HepG2 (cell line): ENCODE measurements around the gene GRM2. TPM values are rescaled to one million over a fixed set of nuclear protein-coding genes. Genes with fewer than 3 reads are reported as not detected.

Source experiments
- AGO1 ChIP-seq: fragments of 200-400 bp; formaldehyde crosslinking; IDR thresholded peaks from 2 replicates; pipeline ENCODE4 v1.6.1; 2017; ENCODE audit warnings: mild to moderate bottlenecking, low read depth, low read length, moderate library complexity; ENCODE audit not compliant: poor library complexity, severe bottlenecking
- ARNTL ChIP-seq: sonication (generic); formaldehyde crosslinking; IDR thresholded peaks from 2 replicates; pipeline ENCODE4 v1.4.0; 2020; ENCODE audit warnings: mild to moderate bottlenecking, missing genetic modification reagents
- NCOR1 ChIP-seq: fragments of 200-600 bp; sonication (generic); IDR thresholded peaks from 2 replicates; pipeline ENCODE4 v1.7.0; 2017; ENCODE audit warnings: antibody characterized with exemption, low read length, borderline replicate concordance
- NFE2L1 ChIP-seq: sonication (generic); formaldehyde crosslinking; IDR thresholded peaks from 2 replicates; pipeline ENCODE4 v1.4.0; 2020; ENCODE audit warnings: missing genetic modification reagents, mild to moderate bottlenecking, borderline replicate concordance
- PAXIP1 ChIP-seq: sonication (generic); formaldehyde crosslinking; conservative IDR thresholded peaks from 2 replicates; pipeline ENCODE4 v1.4.0; 2020; ENCODE audit warnings: mild to moderate bottlenecking, missing genetic modification reagents, moderate library complexity
- SNAPC4 ChIP-seq: sonication (generic); formaldehyde crosslinking; IDR thresholded peaks from 2 replicates; pipeline ENCODE4 v1.4.0; 2020; ENCODE audit warnings: mild to moderate bottlenecking, missing genetic modification reagents
- ZBTB8A ChIP-seq: sonication (generic); formaldehyde crosslinking; IDR thresholded peaks from 2 replicates; pipeline ENCODE4 v1.4.0; 2020; ENCODE audit warnings: mild to moderate bottlenecking, low read depth, missing genetic modification reagents, borderline replicate concordance
- ZNF10 ChIP-seq: sonication (generic); formaldehyde crosslinking; IDR thresholded peaks from 2 replicates; pipeline ENCODE4 v1.4.0; 2020; ENCODE audit warnings: mild to moderate bottlenecking, low read depth, missing genetic modification reagents, borderline replicate concordance
- ZNF331 ChIP-seq: sonication (generic); formaldehyde crosslinking; IDR thresholded peaks from 2 replicates; pipeline ENCODE4 v1.4.0; 2020; ENCODE audit warnings: missing genetic modification reagents
- ZNF34 ChIP-seq: sonication (generic); formaldehyde crosslinking; IDR thresholded peaks from 2 replicates; pipeline ENCODE4 v1.4.0; 2020; ENCODE audit warnings: mild to moderate bottlenecking, missing genetic modification reagents, borderline replicate concordance
- ZNF496 ChIP-seq: sonication (generic); formaldehyde crosslinking; IDR thresholded peaks from 2 replicates; pipeline ENCODE4 v1.8.1; 2023; ENCODE audit warnings: mild to moderate bottlenecking, moderate library complexity, missing genetic modification reagents; ENCODE audit not compliant: insufficient replicate concordance
- ZNF619 ChIP-seq: sonication (generic); formaldehyde crosslinking; IDR thresholded peaks from 2 replicates; pipeline ENCODE4 v1.4.0; 2020; ENCODE audit warnings: mild to moderate bottlenecking, missing genetic modification reagents
- ZNF749 ChIP-seq: sonication (generic); formaldehyde crosslinking; IDR thresholded peaks from 2 replicates; pipeline ENCODE4 v1.8.0; 2022; ENCODE audit warnings: mild to moderate bottlenecking, missing genetic modification reagents, moderate library complexity, borderline replicate concordance
- polyA plus RNA-seq, 8 experiments: library from polyadenylated mRNA; depleted of rRNA in 3 of 8; stranded (reverse) in 7 of 8; unstranded in 1 of 8; fragments of >200 nt; fragmentation: Illumina TruSeq in 4 of 8; extraction: Trizol in 4 of 8; gene quantifications; 2 replicates each; pipeline versions ENCODE4 v1.2.1 to v1.2.3, GENCODE V29; 2011 to 2016; ENCODE audit warnings: low read depth in 4 of 8, missing spikeins in 1 of 8, mixed read lengths in 1 of 8; ENCODE audit not compliant: insufficient read depth in 1 of 8
- total RNA-seq, 5 experiments: library from RNA; depleted of rRNA; stranded (reverse); fragments of >200 nt; fragmentation: Illumina TruSeq; extraction: Trizol; gene quantifications; 2 replicates each; pipeline ENCODE4 v1.2.3, GENCODE V29; 2016; ENCODE audit warnings: low read depth in 1 of 5
- TF ChIP-seq, protein P1 (sequence below): sonication (generic); formaldehyde crosslinking; IDR thresholded peaks from 2 replicates; pipeline ENCODE4 v1.8.1; 2023; ENCODE audit warnings: mild to moderate bottlenecking, inconsistent platforms, moderate library complexity, missing genetic modification reagents, borderline replicate concordance
- TF ChIP-seq, protein P2 (sequence below): sonication (generic); formaldehyde crosslinking; IDR thresholded peaks from 2 replicates; pipeline ENCODE4 v1.4.0; 2020; ENCODE audit warnings: missing genetic modification reagents

GRM2 gene
- total and polyA plus RNA-seq, 2 of the 13 experiments (the other 11 are each of a cell fraction or from before 2014, with no cell fraction given), result 0.04 to 0.07 TPM

- TF ChIP-seq SNAPC4 (CRISPR knock-in tag) (peak; percentile 77; the same call in 1 of the 2 replicates), NFE2L1 (CRISPR knock-in tag) (0 out of 2 replicates have a peak, but pooled peaks have one; percentile 69), ZBTB8A (CRISPR knock-in tag) (no peak), PAXIP1 (CRISPR knock-in tag) (peak; percentile 50; the same call in 1 of the 2 replicates), AGO1 (no peak), ZNF10 (no peak), ZNF749 (no peak), ZNF619 (CRISPR knock-in tag) (no peak), ARNTL (CRISPR knock-in tag) (no peak; the same call in none of the 2 replicates), NCOR1 (no peak), ZNF496 (CRISPR knock-in tag) (no peak), ZNF34 (CRISPR knock-in tag) (no peak; the same call in 1 of the 2 replicates), ZNF331 (no peak; the same call in 1 of the 2 replicates)
- TF ChIP-seq, protein P1, sequence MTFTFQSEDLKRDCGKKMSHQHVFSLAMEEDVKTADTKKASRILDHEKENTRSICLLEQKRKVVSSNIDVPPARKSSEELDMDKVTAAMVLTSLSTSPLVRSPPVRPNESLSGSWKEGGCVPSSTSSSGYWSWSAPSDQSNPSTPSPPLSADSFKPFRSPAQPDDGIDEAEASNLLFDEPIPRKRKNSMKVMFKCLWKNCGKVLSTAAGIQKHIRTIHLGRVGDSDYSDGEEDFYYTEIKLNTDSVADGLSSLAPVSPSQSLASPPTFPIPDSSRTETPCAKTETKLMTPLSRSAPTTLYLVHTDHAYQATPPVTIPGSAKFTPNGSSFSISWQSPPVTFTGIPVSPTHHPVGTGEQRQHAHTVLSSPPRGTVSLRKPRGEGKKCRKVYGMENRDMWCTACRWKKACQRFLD (CRISPR knock-in tag), result peak; percentile 79; the same call in 1 of the 2 replicates
- TF ChIP-seq, protein P2, sequence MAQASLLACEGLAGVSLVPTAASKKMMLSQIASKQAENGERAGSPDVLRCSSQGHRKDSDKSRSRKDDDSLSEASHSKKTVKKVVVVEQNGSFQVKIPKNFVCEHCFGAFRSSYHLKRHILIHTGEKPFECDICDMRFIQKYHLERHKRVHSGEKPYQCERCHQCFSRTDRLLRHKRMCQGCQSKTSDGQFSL (CRISPR knock-in tag), result peak; percentile 27; the same call in 1 of the 2 replicates
These were observed 35.8 kb upstream of the GRM2 start, which contains the start of gene TEX264 (continued) for GRCh38 chr3:51670823-51671733.
